IPS-15b (cell line): ENCODE data around the gene CARNS1.

Experiments used
- H3K27me3 ChIP-seq: one replicate; pipeline ENCODE4 v1.6.1; 2013; ENCODE audit warnings: low read length; ENCODE audit not compliant: control insufficient read depth, insufficient read depth
- H3K36me3 ChIP-seq: one replicate; pipeline ENCODE4 v1.6.1; 2013; ENCODE audit warnings: low read length; ENCODE audit not compliant: control insufficient read depth, insufficient read depth
- H3K4me1 ChIP-seq: one replicate; pipeline ENCODE4 v1.6.1; 2013; ENCODE audit warnings: mild to moderate bottlenecking, low read length; ENCODE audit not compliant: control insufficient read depth, insufficient read depth
- H3K4me3 ChIP-seq: one replicate; pipeline ENCODE4 v1.5.1; 2013; ENCODE audit warnings: low read depth, low read length
- H3K9ac ChIP-seq: one replicate; pipeline ENCODE4 v1.6.1; 2013; ENCODE audit warnings: low read depth, mild to moderate bottlenecking, low read length
- H3K9me3 ChIP-seq: one replicate; pipeline ENCODE4 v1.6.1; 2013; ENCODE audit warnings: mild to moderate bottlenecking, low read length; ENCODE audit not compliant: control insufficient read depth, insufficient read depth

Gene CARNS1

GRCh38 chr11:67449116-67449844 lies 33.8 kb downstream of the CARNS1 start:
- Histone ChIP-seq H3K9ac (no peak overlapping the region), H3K4me3 (no peak overlapping the region), H3K27me3 (no peaks in the 10 kb centered on the region), H3K4me1 (no peaks in the 10 kb centered on the region), H3K36me3 (no peaks in the 10 kb centered on the region), H3K9me3 (no peaks in the 10 kb centered on the region)

GRCh38 chr11:67450796-67451657 lies 35.5 kb downstream of the CARNS1 start:
- Histone ChIP-seq H3K4me3 (no peak overlapping the region), H3K36me3 (no peaks in the 10 kb centered on the region), H3K27me3 (no peaks in the 10 kb centered on the region), H3K9me3 (no peaks in the 10 kb centered on the region), H3K9ac (no peak overlapping the region), H3K4me1 (no peaks in the 10 kb centered on the region)

- Histone ChIP-seq H3K9me3 (no peaks in the 10 kb centered on the region), H3K36me3 (no peaks in the 10 kb centered on the region), H3K27me3 (no peaks in the 10 kb centered on the region), H3K4me3 (no peak overlapping the region), H3K9ac (no peak overlapping the region), H3K4me1 (no peaks in the 10 kb centered on the region)
Measured at GRCh38 chr11:67451658-67451976, 36.1 kb downstream of the CARNS1 start.

- Histone ChIP-seq H3K4me1 (no peaks in the 10 kb centered on the region), H3K36me3 (no peaks in the 10 kb centered on the region), H3K9me3 (no peaks in the 10 kb centered on the region), H3K9ac (no peak within 1 kb of the TSS), H3K27me3 (no peaks in the 10 kb centered on the region), H3K4me3 (no peak within 1 kb of the TSS)
Measured at GRCh38 chr11:67452141-67452952, 36.9 kb downstream of the CARNS1 start, which contains the start of gene GPR152. Gene GPR152 (minus strand): TSS chr11:67452729. CDS start chr11:67452724, 5 bp downstream.

- H3K9ac ChIP-seq: no peak overlapping the region
- no peaks in the 10 kb centered on the region for H3K27me3 ChIP-seq
Measured at GRCh38 chr11:67453816-67454732, 38.6 kb downstream of the CARNS1 start.

GRCh38 chr11:67455054-67455453 lies 39.6 kb downstream of the CARNS1 start, which contains the start of gene CABP4:
Gene CABP4 (plus strand): TSS chr11:67455354. CDS start chr11:67455424, 70 bp downstream.
- no peak within 1 kb of the TSS for H3K9ac ChIP-seq
- no peaks in the 10 kb centered on the region for H3K9me3 ChIP-seq
- no peaks in the 10 kb centered on the region for H3K27me3 ChIP-seq

More at GRCh38 chr11:67453816-67454732, 38.6 kb downstream of the CARNS1 start:
- Histone ChIP-seq H3K36me3 (no peaks in the 10 kb centered on the region), H3K4me3 (no peak overlapping the region), H3K9me3 (no peaks in the 10 kb centered on the region), H3K4me1 (no peaks in the 10 kb centered on the region)

GRCh38 chr11:67456068-67456705 lies 40.7 kb downstream of the CARNS1 start:
- no peaks in the 10 kb centered on the region for H3K4me1 ChIP-seq
- no peaks in the 10 kb centered on the region for H3K9me3 ChIP-seq
- no peak overlapping the region for H3K4me3 ChIP-seq
- H3K27me3 ChIP-seq: no peaks in the 10 kb centered on the region
- no peak overlapping the region for H3K9ac ChIP-seq
- no peaks in the 10 kb centered on the region for H3K36me3 ChIP-seq

More at GRCh38 chr11:67455054-67455453, 39.6 kb downstream of the CARNS1 start, which contains the start of gene CABP4:
- no peaks in the 10 kb centered on the region for H3K36me3 ChIP-seq
- no peak within 1 kb of the TSS for H3K4me3 ChIP-seq
- H3K4me1 ChIP-seq: no peaks in the 10 kb centered on the region

GRCh38 chr11:67457453-67457852 lies 42.0 kb downstream of the CARNS1 start:
- no peaks in the 10 kb centered on the region for H3K36me3 ChIP-seq
- no peaks in the 10 kb centered on the region for H3K27me3 ChIP-seq
- H3K4me3 ChIP-seq: no peak overlapping the region
- H3K9ac ChIP-seq: no peak overlapping the region
- H3K9me3 ChIP-seq: no peaks in the 10 kb centered on the region
- H3K4me1 ChIP-seq: no peaks in the 10 kb centered on the region

- H3K36me3 ChIP-seq: no peaks in the 10 kb centered on the region
- no peaks in the 10 kb centered on the region for H3K4me1 ChIP-seq
- no peak overlapping the region for H3K4me3 ChIP-seq
- no peak overlapping the region for H3K9ac ChIP-seq
- H3K9me3 ChIP-seq: no peaks in the 10 kb centered on the region
- H3K27me3 ChIP-seq: no peaks in the 10 kb centered on the region
Measured at GRCh38 chr11:67458266-67458665, 42.8 kb downstream of the CARNS1 start.

GRCh38 chr11:67463186-67463585 lies 47.7 kb downstream of the CARNS1 start:
- H3K27me3 ChIP-seq: no peaks in the 10 kb centered on the region
- no peaks in the 10 kb centered on the region for H3K4me1 ChIP-seq
- no peaks in the 10 kb centered on the region for H3K9me3 ChIP-seq
- H3K4me3 ChIP-seq: no peak overlapping the region
- no peaks in the 10 kb centered on the region for H3K36me3 ChIP-seq
- no peak overlapping the region for H3K9ac ChIP-seq
